G401.6 (cell line): ENCODE measurements around the gene NOXA1.

Experiments
- FAIRE-seq: peaks from 2 replicates; lab custom pipeline; 2012; peaks lifted over from hg19 to GRCh38; lab: Jason Lieb, UNC

The NOXA1 gene

DNA sequence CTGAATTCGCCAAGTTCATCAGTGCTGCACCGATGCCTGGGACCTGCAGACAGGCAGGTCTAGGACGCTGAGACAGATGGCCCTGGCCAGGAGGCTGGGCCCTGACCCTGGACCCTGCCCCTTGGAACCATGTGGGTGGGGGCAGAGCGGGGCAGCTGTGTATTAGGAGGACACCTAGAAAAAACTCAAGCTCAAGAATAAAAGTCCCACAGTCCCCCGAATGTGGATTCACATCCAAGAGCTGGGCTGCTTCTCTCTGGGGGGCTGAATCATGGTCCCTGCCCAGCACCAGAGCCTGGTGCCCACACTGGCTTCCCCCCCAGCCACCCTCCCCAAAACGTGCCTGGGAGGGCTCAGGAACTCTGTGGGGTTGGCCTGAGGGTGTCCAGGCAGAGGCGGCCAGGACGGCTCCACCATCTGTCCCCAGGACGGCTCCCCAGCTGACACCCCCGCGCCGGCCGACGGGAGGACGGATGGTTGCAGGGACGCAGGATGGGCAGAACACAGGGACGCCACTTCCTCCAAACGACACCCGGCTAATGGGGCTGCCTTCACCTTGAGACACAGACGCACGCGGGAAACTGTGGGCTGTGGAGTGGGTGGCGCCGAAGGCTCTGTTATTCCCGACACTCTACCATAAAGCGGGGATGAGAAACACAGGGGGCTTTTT is 35.2 kb upstream of the NOXA1 start:
- FAIRE-seq = no peak

DNA sequence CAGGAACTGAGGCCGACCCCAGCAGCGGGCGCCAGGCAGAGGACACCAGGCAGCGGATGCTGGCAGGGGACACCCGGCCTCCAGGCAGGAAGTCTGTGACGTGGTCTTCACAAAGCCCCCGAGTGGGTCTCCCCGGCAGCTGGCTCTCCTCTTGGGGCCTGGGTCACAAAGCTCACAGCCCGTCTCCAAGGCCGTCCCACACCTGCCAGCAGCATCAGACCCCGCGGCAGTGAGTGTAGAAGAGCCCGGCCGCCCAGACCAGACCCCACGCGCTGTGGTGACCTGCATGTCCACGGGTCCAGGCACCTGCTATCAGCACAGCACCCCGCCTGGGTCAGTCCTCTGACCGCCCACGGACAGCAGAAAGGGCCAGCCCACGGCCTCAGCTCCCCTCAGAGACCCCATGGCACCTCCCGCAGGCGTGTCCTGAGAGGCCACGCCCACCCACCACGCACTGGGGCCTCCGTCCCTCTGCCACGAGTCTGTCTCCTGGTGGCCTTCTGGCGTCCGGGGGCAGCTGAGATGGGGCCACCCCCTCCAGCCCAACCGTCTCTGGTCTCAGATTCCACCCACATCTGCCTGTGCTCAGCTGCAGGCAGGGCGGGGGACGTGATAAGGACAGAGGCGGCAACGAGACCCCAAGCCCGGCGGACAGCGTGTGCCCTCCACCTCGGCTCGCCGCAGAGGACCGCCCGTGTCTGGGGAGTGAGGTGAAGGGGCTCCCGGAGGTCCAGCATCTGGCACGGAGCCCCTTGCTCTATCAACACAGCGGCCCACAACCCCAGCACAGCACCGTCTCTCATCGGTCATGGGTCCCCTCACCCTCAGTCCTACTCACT is 34.4 kb upstream of the NOXA1 start:
- no peak for FAIRE-seq

DNA sequence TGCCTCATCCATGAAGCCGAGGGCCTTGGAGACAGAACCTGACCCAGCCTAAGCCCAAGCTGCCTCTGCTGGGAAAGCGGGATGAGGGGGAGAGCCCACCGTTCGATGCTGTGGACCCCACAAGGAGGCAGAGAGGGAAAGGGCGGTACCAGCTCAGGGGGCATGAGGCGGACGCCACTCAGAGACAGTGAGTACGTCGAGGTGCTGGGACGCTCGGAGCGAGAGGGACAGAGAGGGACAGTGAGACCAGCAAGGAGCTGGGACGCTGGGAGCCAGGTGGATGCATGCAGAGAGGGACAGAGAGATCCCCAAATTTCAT is 33.8 kb upstream of the NOXA1 start:
- no peak for FAIRE-seq

DNA sequence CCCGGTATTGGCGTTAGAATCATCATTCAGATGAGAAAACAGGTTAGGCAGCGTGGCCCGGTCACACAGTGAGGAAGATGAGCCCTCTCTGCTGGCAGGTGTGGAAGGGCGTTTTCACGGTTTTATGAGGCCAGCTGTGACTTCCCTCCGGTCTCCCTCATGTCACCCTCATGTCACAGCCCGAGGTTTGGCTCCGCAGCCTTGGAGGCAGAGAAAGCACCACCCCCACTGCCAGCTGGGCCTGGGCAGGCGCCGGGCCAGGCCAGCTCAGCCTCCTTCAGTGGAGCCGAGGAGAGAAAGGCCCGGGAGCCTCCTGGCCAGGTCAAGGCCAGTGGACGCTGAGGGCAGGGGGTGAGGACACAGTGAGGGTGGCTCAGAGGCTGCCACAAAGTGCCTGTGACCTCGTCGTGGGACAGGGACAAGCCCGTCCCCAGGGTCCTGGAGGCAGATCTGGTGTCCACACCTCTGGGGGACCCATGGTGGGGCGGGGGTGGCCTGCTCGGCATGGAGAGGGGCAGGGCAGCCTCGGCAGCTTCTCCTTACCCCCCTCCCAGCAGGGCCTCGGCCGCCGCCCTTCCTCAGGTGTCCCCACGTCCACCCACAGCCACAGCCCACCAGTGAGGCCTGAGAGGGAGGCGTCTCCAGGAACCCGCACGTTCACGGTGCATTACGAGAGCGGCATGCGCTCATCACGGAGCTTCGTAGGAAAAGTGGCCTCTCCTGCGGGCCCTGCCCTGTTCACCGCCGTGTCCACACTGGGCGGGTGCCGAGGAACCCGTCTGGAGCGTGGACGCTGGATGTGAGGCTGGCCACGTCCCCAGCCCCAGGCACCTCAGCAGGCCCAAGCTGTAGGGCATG is 32.4 kb upstream of the NOXA1 start:
- no peak for FAIRE-seq

DNA sequence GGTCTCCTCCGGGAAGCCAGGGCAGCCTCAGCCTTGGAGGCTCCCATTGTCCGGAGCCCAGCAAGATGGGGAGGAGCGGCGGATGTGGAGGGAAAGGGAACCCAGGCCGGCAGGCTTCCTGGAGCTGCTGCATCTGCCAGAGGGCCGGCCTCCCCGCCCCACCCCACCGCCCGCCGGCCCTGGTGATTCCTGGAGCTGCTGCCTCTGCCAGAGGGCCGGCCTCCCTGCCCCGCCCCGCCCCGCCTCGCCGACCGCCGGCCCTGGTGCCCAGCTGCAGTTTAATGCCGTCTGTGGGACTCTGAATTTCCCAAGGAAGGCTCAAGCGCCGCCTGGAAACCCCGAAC is 31.8 kb upstream of the NOXA1 start:
- FAIRE-seq = no peak

DNA sequence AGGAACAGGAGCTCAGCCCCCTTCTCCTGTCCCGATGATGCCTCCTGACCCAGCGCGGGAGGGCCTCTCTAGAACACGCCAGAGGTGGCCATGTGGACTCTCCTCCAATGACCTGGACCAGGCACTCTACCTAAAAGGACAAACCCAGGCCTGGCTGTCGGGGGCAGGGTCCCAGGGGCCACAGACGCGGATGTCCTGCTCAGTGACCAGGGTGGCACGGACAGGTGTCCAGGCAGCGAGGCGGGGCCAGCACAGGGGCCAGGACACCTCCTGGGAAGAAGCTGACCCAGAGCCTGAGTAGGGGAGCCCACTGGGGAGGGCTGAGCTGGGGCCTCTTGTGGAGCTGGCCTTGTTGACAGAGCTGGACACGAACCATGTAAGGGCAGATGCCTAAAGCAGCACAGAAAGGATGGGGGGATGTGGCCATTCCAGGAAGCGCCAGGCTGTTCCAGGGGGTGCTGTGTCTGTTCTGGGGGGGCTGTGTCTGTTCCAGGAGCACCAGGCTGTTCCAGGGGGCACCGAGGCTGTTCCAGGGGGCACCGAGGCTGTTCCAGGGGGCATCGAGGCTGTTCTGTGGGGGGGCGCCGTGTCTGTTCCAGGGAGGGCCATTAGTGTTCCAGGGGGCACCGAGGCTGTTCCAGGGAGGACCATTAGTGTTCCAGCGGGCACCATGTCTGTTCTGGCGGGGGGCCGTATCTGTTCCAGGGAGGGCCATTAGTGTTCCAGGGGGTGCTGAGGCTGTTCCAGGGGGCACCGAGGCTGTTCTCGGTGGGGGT is 30.8 kb upstream of the NOXA1 start:
- FAIRE-seq = no peak

DNA sequence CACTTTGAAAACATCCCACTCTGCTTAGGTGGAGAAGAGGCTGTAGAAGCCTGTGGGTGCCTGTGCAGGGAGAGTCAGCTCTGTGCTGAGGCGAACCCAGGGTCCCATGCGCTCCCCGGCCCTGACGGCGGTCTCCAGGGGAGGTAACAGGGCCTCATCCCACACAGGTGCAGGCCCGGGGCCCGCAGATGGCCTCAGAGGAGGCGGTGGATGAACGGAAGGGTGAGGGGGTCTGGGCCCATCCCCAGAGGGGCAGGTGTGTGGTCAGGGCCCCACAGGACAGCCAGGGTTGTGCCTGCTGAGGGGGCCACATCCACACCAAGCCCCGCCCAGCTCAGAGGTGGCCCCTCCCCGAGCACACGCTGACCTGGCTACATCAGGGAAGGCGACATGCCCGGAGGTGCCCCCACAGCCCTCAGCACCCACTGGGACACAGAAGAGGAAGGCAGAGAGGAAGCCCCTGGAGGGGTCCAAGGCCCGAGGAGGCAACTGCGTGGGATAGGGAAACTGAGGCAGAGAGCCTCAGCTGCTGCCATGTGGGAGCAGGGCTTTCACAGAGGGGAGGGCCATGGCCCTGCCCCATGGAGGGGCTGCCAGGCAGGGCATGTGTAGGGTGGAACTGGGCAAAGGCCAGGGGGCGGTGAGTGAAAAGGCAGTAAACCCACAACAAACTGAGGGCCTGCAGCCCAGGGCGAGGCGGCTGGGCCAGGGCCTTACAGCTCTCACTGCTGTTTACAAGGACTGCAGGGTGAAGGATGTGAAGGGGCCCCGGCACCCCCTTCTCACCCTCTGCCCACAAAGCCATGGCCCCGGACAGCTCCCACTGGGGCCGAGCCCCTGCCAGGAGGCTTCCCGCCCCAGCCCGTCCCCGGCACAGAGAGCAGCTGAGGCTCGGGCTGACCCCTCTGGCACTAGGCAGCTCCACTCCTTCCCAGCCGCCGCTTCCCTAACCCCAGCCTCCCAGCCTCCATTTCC is 29.7 kb upstream of the NOXA1 start:
- no peak for FAIRE-seq

DNA sequence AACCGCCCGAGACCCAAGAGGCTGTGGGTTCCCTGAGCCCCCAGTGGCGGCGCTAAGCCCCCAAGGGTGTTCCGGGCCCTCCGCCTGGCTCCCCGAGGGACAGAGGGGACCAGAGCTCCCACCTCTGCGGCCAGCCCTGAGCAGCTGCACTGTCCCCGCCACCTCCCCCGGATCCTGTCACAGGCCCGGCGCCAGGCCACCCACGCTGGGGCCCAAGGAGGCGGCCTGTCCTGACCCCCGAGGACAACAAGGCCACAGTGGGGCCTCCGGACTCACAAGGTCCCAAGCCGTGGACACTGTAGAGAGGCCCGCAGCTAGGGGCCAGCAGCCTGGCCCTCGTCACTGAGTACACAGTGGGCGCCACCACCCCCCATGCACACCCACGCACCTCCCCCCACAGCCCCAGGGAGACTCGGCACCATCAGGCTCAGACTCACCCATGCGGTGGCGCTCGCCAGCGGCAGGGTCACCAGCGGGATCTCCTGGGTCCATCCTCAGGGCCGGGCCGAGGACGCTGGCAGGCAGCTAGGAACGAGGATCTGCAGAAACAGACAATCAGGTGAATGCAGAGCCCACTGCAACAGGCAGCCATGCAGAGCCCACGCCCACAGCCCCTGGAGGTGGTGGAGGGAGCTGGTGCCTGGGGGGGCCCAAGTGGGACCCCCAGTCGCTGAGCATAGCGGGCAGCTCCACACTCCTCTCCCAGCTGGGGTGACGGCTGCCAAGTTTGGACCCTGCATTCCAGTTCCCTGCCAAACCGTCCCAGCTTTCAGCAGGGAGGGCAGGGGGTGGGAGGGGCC is 28.1 kb upstream of the NOXA1 start:
- no peak for FAIRE-seq

DNA sequence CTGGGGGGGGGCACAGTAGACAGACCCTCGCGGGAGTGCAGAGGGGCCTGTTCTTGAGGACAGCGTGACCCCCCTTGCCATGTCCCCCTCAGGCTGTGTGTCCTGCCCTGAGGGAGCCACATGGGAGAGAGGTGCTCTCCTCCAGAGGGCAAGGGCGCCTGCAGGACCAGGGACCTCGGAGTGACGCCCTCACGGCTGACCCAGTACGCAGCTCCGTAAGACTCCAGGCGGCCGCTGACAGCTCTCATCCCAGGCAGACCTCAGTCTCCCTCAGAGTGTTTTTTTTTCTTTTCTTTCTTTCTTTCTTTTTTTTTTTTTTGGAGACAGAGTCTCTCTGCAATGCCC is 27.6 kb upstream of the NOXA1 start:
- FAIRE-seq = no peak

DNA sequence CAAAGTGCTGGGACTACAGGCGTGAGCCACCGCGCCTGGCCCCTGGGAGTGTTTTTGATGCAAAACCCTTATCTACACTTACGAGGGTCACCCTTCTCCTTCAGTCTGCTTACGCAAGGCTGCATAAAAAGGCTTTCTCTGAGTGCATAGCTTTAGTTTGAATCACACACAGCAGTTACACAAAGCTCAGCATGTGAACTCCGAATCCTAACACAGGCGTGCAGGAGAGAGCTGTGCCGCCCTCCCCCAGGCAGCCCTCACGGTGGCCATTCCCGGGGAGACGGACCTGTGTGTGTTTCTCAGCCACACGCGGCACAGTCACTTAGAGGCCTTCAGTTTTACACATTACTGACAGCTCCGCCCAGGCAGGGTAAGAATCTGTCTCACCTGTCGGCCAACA is 27.0 kb upstream of the NOXA1 start:
- FAIRE-seq = no peak

DNA sequence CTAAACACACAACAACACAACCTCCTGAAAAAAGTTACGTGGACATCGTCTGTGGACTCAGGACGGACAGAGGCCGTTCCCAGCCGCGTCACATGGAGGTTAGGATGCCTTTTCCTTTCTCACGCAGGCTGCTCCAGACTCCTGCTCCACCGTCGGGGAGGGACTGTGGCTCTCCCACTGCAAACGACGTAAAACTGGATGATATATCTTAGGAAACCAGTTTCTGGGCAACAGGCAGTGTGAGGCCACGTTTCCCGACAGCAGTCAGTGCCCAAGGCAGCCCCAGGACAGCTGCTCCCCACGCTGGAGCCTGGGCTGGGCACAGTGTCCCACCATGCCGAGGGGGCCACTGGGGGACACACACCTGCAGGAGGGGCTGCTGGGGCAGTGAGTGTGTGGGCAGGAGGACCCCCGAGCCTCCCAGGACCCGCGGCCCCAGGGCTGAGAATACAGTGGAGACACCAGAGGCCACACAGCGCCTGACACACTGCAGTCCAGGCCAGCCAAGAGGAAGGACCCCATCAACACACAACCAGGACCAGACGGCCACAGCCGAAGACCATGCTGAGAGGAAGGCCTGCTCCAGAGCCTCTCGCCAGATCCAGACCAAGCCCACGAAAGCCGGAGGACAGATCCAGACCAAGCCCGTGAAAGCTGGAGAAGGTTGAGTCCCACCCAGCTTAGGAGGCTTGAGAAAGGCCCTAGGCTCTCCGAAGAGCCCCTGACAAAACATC is 26.4 kb upstream of the NOXA1 start:
- no peak for FAIRE-seq

DNA sequence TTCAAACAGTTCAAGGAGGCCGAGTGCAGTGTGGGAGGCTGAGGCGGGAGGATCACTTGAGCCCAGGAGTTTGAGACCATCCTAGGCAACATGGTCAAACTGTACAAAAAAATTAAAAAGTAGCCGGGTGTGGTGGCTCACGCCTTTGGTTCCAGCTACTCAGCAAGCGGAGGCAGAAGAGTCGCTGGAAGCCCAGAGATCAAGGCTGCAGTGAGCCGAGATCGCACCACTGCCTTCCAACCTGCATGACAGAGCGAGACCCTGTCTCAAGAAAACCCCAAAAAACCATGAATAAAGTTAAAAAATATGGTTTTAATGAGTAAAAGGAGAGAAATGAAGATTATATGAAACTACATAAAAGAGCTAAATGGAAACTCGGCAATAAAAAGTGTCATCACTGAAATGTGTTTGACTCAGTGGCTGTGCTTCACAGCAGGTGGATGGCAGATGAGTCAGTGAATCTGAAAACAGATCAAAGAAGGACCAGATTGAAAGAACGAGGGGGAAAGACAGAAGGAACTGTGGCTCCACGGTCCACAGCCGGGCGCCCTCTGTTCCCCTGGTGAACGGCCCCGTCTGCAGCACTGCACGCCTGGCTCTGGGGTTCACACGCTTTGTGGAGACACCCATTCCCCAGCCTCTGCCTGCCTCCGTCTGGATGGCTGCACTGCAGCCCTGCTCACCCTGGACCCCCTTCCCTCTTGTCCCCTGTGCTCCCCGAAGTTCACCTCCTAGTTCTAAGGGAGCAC is 25.3 kb upstream of the NOXA1 start:
- no peak for FAIRE-seq

DNA sequence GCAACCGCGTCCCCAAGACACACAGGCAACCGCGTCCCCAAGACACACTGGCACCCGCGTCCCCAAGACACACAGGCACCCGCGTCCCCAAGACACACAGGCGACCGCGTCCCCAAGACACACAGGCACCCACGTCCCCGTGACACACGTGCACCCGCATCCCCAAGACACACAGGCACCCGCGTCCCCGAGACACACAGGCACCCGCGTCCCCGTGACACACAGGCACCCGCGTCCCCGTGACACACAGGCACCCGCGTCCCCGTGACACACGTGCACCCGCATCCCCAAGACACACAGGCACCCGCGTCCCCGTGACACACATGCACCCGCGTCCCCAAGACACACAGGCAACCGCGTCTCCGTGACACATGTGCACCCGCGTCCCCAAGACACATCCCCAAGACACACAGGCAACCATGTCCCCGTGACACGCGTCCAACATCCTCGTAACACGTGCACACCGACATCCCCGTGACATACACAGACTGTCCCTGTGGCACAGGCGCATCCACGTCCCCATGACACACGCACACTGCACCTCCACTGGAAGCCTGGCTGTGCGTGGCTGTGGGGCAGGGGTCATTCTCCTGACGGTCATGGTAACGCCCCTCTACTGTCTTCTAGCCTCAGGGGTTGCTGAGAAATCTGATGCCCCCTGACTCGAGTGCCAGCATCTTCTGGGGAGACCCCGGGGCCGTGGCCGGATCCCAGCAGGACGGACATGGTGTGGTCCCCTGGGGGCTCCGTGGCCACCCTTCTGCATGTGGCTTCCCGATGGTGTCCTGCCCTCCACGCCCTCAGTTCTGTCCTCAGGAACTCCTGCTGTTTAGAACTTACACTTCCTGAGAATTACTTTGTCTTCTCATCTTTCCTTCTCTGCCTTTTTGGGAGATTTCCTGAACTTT is 24.4 kb upstream of the NOXA1 start:
- FAIRE-seq = no peak

DNA sequence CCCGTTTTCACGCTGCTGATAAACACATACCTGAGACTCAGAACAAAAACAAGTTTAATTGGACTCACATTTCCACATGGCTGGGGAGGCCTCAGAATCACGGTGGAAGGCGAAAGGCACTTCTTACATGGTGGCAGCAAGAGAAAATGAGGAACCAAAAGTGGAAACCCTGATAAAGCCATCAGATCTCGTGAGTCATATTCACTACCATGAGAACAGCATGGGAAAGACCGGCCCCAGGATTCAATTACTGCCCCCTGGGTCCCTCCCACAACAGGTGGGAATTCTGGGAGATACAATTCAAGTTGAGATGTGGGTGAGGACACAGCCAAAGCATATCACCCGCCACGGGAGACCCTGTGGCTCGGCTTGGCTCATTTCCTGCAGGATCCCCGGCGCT is 20.4 kb upstream of the NOXA1 start:
- FAIRE-seq = no peak

DNA sequence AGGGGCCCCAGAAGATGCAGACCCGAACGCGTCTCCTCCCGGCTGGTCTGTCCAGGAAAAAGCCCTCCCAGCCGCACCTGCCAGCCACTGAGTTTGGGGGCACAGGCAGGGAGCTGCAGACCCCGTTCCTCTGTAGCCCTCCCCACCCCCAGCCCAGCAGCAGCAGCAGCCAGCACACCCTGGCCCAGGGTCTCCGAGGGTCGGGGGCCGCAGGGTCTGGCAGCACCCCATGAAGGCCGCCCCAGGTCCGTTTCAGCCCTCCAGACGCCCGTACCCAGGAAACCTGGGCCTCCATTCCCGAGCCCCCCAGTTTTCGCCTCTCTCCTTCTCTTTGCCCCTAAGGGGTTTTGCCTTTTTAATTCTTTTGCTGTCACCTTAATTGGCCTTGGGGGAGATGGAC is 19.9 kb upstream of the NOXA1 start:
- no peak for FAIRE-seq

DNA sequence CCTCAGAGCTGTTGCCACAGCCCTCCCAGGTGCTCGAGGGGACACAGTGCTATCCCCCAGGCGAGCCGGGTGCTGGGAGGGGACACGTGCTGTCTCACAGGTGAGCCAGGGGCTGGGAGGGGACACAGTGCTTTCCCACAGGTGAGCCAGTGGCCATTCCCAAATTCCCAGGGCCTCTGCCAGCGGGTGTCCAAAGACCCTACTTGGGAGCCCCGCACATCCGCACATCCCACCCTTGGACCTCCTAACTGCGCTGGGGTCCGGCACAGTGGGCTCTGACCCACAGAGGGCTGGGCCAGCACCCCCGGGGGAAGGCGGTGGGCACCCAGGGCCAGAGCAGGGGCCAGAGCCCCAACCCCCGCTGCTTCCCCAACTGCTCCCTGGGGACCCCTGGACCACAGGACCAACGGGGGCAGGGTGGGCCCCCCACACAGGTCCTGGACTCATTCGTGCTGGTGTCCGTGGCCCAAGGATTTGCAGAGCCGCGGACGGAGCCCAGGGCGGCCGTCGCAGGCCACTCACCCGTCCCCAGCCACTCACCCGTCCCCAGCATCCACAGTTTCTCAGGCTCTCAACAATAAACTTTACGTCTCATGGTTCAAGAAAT is 18.1 kb upstream of the NOXA1 start:
- FAIRE-seq = no peak

DNA sequence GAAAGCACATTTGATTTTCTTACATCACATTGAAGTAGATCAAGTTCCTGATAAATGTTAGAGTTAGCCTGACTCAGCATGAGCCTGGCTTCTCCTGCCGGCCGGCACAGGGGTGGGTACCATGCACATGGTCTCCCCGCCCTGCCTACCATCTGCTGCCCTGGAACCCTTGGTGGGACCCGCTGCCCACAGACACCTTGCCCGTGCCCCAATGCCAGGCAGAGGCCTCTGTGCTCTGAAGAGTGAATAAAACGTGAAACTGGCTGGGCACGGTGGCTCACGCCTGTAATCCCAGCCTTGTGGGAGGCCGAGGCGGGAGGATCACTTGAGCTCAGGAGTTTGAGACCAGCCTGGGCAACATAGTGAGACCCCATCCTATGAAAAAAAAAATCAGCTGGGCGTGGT is 17.5 kb upstream of the NOXA1 start:
- FAIRE-seq = no peak
